Large intestine (tissue), 12 donors: ENCODE results near the gene FAM186B. TPM values are rescaled to one million over a fixed set of nuclear protein-coding genes. Genes with fewer than 3 reads are reported as not detected.
"Not testable (repeated sequence)": the region's sequence is repeated elsewhere in the genome, so short reads cannot be mapped to it uniquely, and the experiment has no call there.

Experiments
- DNase-seq, 2 donors: peaks; one replicate each; pipeline versions ENCODE4 v3.0.0 to v3.0.0-alpha.2; 2013
- H3K27ac ChIP-seq: one replicate; pipeline ENCODE4 v1.5.1; 2013; ENCODE audit warnings: low read length
- H3K27me3 ChIP-seq: 2 replicates; pipeline ENCODE4 v1.6.1; 2013; ENCODE audit warnings: low read length; ENCODE audit not compliant: control insufficient read depth, insufficient read depth
- H3K36me3 ChIP-seq: 2 replicates; pipeline ENCODE4 v1.6.1; 2013; ENCODE audit warnings: low read length; ENCODE audit not compliant: control insufficient read depth, insufficient read depth
- H3K4me1 ChIP-seq: one replicate; pipeline ENCODE4 v1.6.1; 2013; ENCODE audit warnings: low read length; ENCODE audit not compliant: control insufficient read depth, insufficient read depth
- H3K4me3 ChIP-seq: one replicate; pipeline ENCODE4 v1.5.1; 2013; ENCODE audit warnings: low read length
- H3K9me3 ChIP-seq: one replicate; pipeline ENCODE4 v1.6.1; 2013; ENCODE audit warnings: mild to moderate bottlenecking, low read depth, low read length, moderate library complexity; ENCODE audit not compliant: control insufficient read depth
- WGBS: methylation state at CpG from one replicate; pipeline ENCODE4 v1.1.5; 2013; ENCODE audit warnings: low lambda C conversion rate; ENCODE audit not compliant: insufficient coverage; 5-methylcytosine and 5-hydroxymethylcytosine counted together
- long read RNA-seq, 11 donors: transcript quantifications; one replicate each; lab custom pipeline, GENCODE V29; 2026
- polyA plus RNA-seq: library from polyadenylated mRNA; unstranded; fragments of 120-200 nt; gene quantifications from one replicate; pipeline ENCODE4 v1.2.1, GENCODE V29; 2013

The FAM186B gene
- polyA plus RNA-seq = 0.91 TPM
- long read RNA-seq, donor 1 = 0 reads
- long read RNA-seq, donor 2 = 0 reads
- long read RNA-seq, donor 3 = 0 reads
- long read RNA-seq, donor 4 = 0 reads
- long read RNA-seq, donor 5 = 0 reads
- long read RNA-seq, donor 6 = 0 reads
- long read RNA-seq, donor 7 = 0 reads
- long read RNA-seq, donor 8 = 0 reads
- long read RNA-seq, donor 9, partial matches to known transcripts = 8 of 8 reads
- long read RNA-seq, donor 9, other reads (novel, unspliced or antisense) = 0 of 8 reads
- long read RNA-seq, donor 10 = 0 reads
- long read RNA-seq, donor 11 = 0 reads

DNA sequence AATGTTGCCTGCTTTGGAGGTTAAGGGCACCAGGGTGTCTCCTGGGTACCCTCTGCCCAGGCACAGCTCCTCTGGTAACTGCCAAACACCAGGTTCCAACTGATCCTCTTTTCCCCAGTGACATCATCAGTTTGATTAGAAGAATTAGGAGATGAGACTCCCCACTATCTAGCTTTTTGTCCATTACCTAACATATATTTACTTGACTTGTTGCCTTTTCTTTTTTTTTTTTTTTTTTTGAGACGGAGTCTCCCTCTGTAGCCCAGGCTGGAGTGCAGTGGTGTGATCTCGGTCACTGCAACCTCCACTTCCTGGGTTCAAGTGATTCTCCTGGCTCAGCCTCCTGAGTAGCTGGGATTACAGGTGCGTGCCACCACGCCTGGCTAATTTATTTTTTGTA is at the start of gene FAM186B:
FAM186B (minus strand) TSS at position 101 of the 400 bp plus-strand sequence. CDS start 162 bp downstream, outside the sequence.
- no CpG with 5 or more reads among the region's 4 CpGs for WGBS
- DNase-seq, H3K36me3 ChIP-seq, H3K27ac ChIP-seq, H3K9me3 ChIP-seq, H3K27me3 ChIP-seq, H3K4me1 ChIP-seq, H3K4me3 ChIP-seq: not testable (repeated sequence)

DNA sequence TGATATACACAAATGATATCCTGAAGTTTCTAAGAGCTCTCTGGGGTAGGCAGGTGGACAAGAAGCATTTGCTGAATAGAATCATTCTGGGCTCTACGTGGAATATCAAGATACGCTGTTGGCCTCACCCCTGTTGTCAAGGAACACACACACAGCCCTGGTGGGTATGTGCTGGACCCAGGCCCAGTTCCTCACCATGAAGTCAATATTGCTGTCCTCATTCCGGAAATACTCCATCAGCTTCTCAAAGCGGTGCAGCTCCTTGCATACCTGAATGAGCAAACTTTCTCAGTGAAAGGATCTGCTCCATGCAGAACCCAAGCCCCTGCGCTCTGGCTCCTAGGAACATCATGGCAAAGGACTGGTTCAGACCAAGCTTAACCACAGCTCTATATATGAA is 49.3 kb upstream of the FAM186B start:
- no peaks in the 10 kb centered on the region for H3K9me3 ChIP-seq
- no peak for DNase-seq
- H3K27me3 ChIP-seq = no peaks in the 10 kb centered on the region
- H3K36me3 ChIP-seq = peaks cover 39% of the 10 kb centered on the region
- no peaks in the 10 kb centered on the region for H3K4me1 ChIP-seq
- WGBS = no CpG with 5 or more reads among the region's 5 CpGs
- H3K4me3 ChIP-seq = no peak overlapping the region
- H3K27ac ChIP-seq = no peak overlapping the region

DNA sequence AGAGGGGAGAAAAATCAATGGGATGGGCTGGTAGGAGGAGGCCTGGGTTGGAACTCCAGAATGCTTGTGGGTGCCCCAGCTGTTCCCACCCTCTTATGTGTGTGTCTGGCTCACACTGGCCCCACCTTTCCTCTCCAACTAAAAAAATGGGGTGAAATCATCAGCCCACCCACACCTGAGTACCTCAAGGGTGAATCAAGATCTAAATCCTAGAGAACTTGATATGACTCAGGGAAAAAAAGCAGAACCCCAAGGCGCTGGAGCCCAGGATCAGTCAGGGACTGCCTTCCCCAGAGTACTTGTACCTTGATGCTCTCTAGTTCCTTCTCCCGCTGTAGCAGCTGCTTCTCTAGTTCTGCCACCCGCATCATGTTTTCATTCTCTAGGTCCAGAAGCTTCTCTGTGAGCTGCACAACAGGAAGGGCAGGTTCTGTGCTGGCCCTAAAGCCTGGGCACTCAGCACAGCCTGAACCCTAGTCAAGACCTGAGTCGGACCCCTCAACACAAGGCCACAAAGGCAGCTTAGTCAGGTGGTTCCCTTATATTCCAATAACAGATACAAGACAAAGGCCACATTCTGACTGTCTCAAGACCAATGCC is 47.6 kb upstream of the FAM186B start:
- no CpG with 5 or more reads among the region's 4 CpGs for WGBS
- Histone ChIP-seq H3K27me3 (no peaks in the 10 kb centered on the region), H3K4me1 (peaks cover 17% of the 10 kb centered on the region), H3K36me3 (peaks cover 43% of the 10 kb centered on the region), H3K9me3 (no peaks in the 10 kb centered on the region), H3K4me3 (no peak overlapping the region), H3K27ac (no peak overlapping the region)
- DNase-seq = no peak

DNA sequence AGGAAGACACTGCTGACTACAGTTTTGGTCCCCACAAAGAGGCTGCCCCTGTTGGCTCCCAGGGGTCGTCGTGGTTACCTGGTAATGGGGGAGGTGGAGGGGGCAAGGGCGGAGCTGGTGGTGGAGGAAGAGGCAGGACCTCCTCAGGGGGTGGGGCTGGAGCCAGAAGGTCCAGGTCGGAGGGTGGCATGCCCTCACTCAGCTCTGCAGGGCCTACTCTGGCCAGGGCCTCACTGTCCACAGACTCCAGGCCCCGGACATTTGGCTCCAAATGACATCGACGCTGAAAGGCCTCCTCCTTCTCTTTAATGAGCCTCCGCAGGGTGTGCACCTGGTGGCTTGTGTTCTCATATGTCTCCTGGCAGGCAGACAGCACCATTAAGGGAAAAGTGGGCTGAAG is 46.4 kb upstream of the FAM186B start:
- peaks cover 45% of the 10 kb centered on the region for H3K36me3 ChIP-seq
- H3K4me3 ChIP-seq = no peak overlapping the region
- peaks cover 21% of the 10 kb centered on the region for H3K4me1 ChIP-seq
- no peak for DNase-seq
- no peaks in the 10 kb centered on the region for H3K27me3 ChIP-seq
- no peak overlapping the region for H3K27ac ChIP-seq
- WGBS = no CpG with 5 or more reads among the region's 8 CpGs
- H3K9me3 ChIP-seq = no peaks in the 10 kb centered on the region

DNA sequence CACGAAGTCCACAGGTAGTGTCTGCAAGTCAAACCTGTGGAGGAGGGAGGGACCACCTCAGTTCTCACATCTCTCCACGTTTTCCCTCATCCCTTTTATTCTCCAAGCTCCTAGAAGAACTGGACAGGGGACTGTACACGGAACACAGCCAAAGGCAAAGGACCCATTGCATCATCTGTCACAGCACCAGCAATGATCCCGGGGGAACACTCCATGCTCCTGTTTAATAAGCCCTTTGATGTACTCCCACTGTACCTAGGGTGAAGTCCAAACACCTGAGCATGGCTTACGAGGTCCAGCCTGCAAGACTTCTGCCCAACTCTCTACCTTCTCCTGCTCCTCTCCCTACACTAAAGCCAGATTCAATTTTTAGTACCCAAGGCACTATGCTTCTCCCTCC is 44.5 kb upstream of the FAM186B start:
- no peaks in the 10 kb centered on the region for H3K9me3 ChIP-seq
- H3K27ac ChIP-seq = no peak overlapping the region
- WGBS = no CpG with 5 or more reads among the region's 5 CpGs
- no peak overlapping the region for H3K4me3 ChIP-seq
- H3K27me3 ChIP-seq = no peaks in the 10 kb centered on the region
- peaks cover 57% of the 10 kb centered on the region for H3K36me3 ChIP-seq
- DNase-seq = no peak
- peaks cover 31% of the 10 kb centered on the region for H3K4me1 ChIP-seq

DNA sequence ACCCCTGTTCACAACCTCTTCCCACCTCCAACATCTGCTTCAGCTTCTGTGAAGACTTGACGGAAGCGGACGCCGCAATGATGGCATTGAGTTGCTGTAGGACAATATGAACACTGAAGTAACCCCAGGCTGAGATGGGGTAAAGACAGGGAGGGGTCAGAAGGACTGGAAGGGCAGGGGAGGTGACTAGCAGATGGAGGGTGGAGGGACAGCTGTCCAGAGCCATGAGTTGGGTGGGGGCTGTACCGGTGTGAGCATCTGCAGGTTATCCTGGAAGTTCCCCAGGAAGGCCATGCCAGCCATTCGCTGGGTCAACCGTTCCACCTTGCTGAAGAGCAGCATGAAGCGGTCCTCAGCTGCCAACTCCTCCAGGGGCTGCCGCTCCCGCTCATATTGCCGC is 44.0 kb upstream of the FAM186B start:
- DNase-seq = no peak
- Histone ChIP-seq H3K4me3 (no peak overlapping the region), H3K36me3 (peaks cover 53% of the 10 kb centered on the region), H3K27ac (no peak overlapping the region), H3K27me3 (no peaks in the 10 kb centered on the region), H3K4me1 (peaks cover 34% of the 10 kb centered on the region), H3K9me3 (no peaks in the 10 kb centered on the region)
- WGBS = no CpG with 5 or more reads among the region's 11 CpGs

- H3K4me3 ChIP-seq = no peak overlapping the region
- peaks cover 56% of the 10 kb centered on the region for H3K36me3 ChIP-seq
- no CpG with 5 or more reads among the region's 3 CpGs for WGBS
- H3K27me3 ChIP-seq = no peaks in the 10 kb centered on the region
- peak overlapping the region; percentile 18 for H3K27ac ChIP-seq
- DNase-seq = no peak
- H3K4me1 ChIP-seq = peaks cover 34% of the 10 kb centered on the region
- no peaks in the 10 kb centered on the region for H3K9me3 ChIP-seq
Observed at GRCh38 chr12:49648712-49649003, 43.2 kb upstream of the FAM186B start.

DNA sequence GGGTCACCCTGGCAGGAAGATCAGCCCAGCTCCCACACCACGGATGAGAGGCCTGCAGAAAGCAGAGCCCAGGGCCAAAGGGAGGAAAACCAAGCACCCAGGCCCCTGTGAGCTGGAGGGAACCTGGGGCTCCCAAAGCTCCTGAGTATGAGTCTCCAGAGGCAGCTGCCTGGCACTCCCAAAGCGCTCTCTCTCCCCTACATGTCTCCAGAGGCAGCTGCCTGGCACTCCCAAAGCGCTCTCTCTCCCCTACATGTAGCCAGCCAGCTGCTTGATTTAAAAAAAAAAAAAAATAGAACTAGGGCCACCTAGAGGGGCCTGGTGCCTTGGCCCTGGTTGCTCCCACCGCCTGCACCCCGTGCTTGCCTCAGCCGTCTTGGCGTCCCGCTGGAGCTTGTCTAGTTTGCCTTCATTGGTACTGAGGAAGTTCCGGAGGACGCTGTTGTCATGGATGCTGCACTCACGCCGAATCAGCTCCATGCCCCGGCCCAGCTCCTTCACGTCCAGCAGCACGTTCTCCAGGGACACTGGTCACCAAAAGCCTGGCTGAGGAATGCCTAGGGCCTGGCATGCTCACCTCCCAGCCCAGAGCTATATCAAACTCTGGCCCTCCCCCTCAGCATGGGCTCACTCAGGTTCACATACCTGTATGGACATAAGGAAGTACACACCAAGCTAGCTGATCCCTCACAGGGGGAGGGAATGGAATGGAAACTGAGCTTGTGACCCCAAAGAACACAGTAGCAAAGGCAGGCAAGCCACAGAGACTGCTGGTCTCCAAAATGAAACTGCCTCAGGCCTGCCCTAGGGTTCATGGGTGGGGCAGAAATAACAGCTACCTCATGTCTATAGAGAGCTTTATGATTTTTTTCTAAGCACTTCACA is 42.6 kb upstream of the FAM186B start:
- no CpG with 5 or more reads among the region's 15 CpGs for WGBS
- DNase-seq = peak; percentile 77 to 89
- Histone ChIP-seq H3K4me1 (peaks cover 34% of the 10 kb centered on the region), H3K4me3 (no peak overlapping the region), H3K9me3 (no peaks in the 10 kb centered on the region), H3K27ac (peak overlapping the region; percentile 34), H3K36me3 (peaks cover 57% of the 10 kb centered on the region), H3K27me3 (no peaks in the 10 kb centered on the region)

GRCh38 chr12:49646871-49647654 is 41.6 kb upstream of the FAM186B start:
- WGBS = no CpG with 5 or more reads among the region's 12 CpGs

GRCh38 chr12:49646331-49646830 is 40.9 kb upstream of the FAM186B start:
- no peak for DNase-seq
- Histone ChIP-seq H3K4me3 (no peak overlapping the region), H3K27ac (no peak overlapping the region), H3K4me1 (peaks cover 36% of the 10 kb centered on the region), H3K9me3 (no peaks in the 10 kb centered on the region), H3K36me3 (peaks cover 61% of the 10 kb centered on the region), H3K27me3 (no peaks in the 10 kb centered on the region)
- no CpG with 5 or more reads among the region's 7 CpGs for WGBS

More at GRCh38 chr12:49646871-49647654, 41.6 kb upstream of the FAM186B start:
- DNase-seq = no peak
- Histone ChIP-seq H3K27me3 (no peaks in the 10 kb centered on the region), H3K4me3 (no peak overlapping the region), H3K27ac (no peak overlapping the region), H3K36me3 (peaks cover 60% of the 10 kb centered on the region), H3K4me1 (peaks cover 35% of the 10 kb centered on the region), H3K9me3 (no peaks in the 10 kb centered on the region)
